SU-DHL-6 (cell line): ENCODE measurements around the gene EPHA5.

Source experiments
- H2AFZ ChIP-seq: fragments of 200-600 bp; sonication (generic); 2 replicates; pipeline ENCODE4 v1.6.1; 2014; ENCODE audit warnings: low read depth, mild to moderate bottlenecking, moderate library complexity, mixed read lengths, antibody characterized with exemption, low read length; ENCODE audit not compliant: severe bottlenecking
- H3F3A ChIP-seq: fragments of 200-600 bp; shearing (Covaris generic); 2 replicates; pipeline ENCODE4 v1.6.0; 2016; ENCODE audit warnings: antibody characterized with exemption, mild to moderate bottlenecking; ENCODE audit not compliant: insufficient read depth
- H3K27ac ChIP-seq: fragments of 200-600 bp; sonication (generic); 2 replicates; pipeline ENCODE4 v1.5.1; 2016; ENCODE audit warnings: low read depth, mild to moderate bottlenecking, low read length, moderate library complexity, mixed read lengths
- H3K27me3 ChIP-seq: fragments of 200-600 bp; sonication (generic), shearing (Covaris generic); 2 replicates; pipeline ENCODE4 v1.6.0; 2014; ENCODE audit warnings: mild to moderate bottlenecking, low read length
- H3K36me3 ChIP-seq: fragments of 200-600 bp; sonication (generic); 2 replicates; pipeline ENCODE4 v1.6.1; 2014; ENCODE audit warnings: mild to moderate bottlenecking, low read length, mixed read lengths
- H3K4me2 ChIP-seq: fragments of 300-600, 200-600 bp; shearing (Covaris generic), sonication (generic); 2 replicates; pipeline ENCODE4 v1.6.0; 2014; ENCODE audit warnings: low read length, low read depth, mild to moderate bottlenecking; ENCODE audit not compliant: poor library complexity, severe bottlenecking
- H3K4me3 ChIP-seq: fragments of 200-600 bp; sonication (generic); 2 replicates; pipeline ENCODE4 v1.5.1; 2014; ENCODE audit warnings: antibody characterized with exemption, low read length, mild to moderate bottlenecking, mixed read lengths; ENCODE audit not compliant: insufficient read depth, poor library complexity, severe bottlenecking
- H3K79me2 ChIP-seq: fragments of 200-600 bp; sonication (generic); 2 replicates; pipeline ENCODE4 v1.6.1; 2014; ENCODE audit warnings: mild to moderate bottlenecking, low read length, moderate library complexity; ENCODE audit not compliant: insufficient read depth
- H3K9ac ChIP-seq: fragments of 200-600 bp; sonication (generic); 2 replicates; pipeline ENCODE4 v1.7.0; 2014; ENCODE audit warnings: mild to moderate bottlenecking, low read length
- H3K9me2 ChIP-seq: fragments of 200-600 bp; sonication (generic); replicated peaks from 2 replicates; pipeline ENCODE4 v1.6.1; 2014; ENCODE audit warnings: low read length; ENCODE audit not compliant: insufficient read depth
- H3K9me3 ChIP-seq: fragments of 200-600 bp; sonication (generic); 2 replicates; pipeline ENCODE4 v1.6.1; 2014; ENCODE audit warnings: low read length, mixed read lengths; ENCODE audit not compliant: insufficient read depth
- H4K20me1 ChIP-seq: fragments of 200-600 bp; sonication (generic); 2 replicates; pipeline ENCODE4 v1.6.1; 2014; ENCODE audit warnings: low read depth, mild to moderate bottlenecking, antibody characterized with exemption, low read length, moderate library complexity, mixed read lengths
- CTCF ChIP-seq: fragments of 200-600 bp; sonication (generic); IDR thresholded peaks from one replicate; pipeline ENCODE4 v1.5.1; 2017; ENCODE audit warnings: antibody characterized with exemption, mild to moderate bottlenecking, low read length, moderate library complexity; ENCODE audit not compliant: insufficient read depth, poor library complexity, severe bottlenecking
- EZH2phosphoT487 ChIP-seq: fragments of 200-600 bp; sonication (generic), shearing (Covaris generic); conservative IDR thresholded peaks from 2 replicates; pipeline ENCODE4 v1.6.1; 2018; ENCODE audit warnings: mild to moderate bottlenecking, antibody characterized with exemption, low read length, moderate library complexity, mixed read lengths

EPHA5 gene

GRCh38 chr4:65538571-65538970 is 131.7 kb downstream of the EPHA5 start:
- no peaks in the 10 kb centered on the region for H3K9me2 ChIP-seq
- H3K79me2 ChIP-seq: no peaks in the 10 kb centered on the region
- H3K36me3 ChIP-seq: no peaks in the 10 kb centered on the region
- H3K9me3 ChIP-seq: no peaks in the 10 kb centered on the region
- no peak overlapping the region for H3K9ac ChIP-seq
- H3K4me2 ChIP-seq: no peak overlapping the region
- no peaks in the 10 kb centered on the region for H3F3A ChIP-seq
- no peak overlapping the region for H3K4me3 ChIP-seq
- no peak overlapping the region for H2AFZ ChIP-seq
- H3K27me3 ChIP-seq: no peaks in the 10 kb centered on the region
- H4K20me1 ChIP-seq: no peaks in the 10 kb centered on the region
- no peak overlapping the region for H3K27ac ChIP-seq
- TF ChIP-seq EZH2phosphoT487: no peak
- no peak for TF ChIP-seq CTCF

GRCh38 chr4:65535113-65535512 is 135.2 kb downstream of the EPHA5 start:
- H3K4me3 ChIP-seq: no peak overlapping the region
- TF ChIP-seq CTCF: no peak
- TF ChIP-seq EZH2phosphoT487: no peak
- peak overlapping the region; percentile 48 for H2AFZ ChIP-seq
- no peak overlapping the region for H3K27ac ChIP-seq
- H3K79me2 ChIP-seq: no peaks in the 10 kb centered on the region
- H3K36me3 ChIP-seq: no peaks in the 10 kb centered on the region
- no peaks in the 10 kb centered on the region for H3K9me3 ChIP-seq
- no peaks in the 10 kb centered on the region for H3K27me3 ChIP-seq
- H4K20me1 ChIP-seq: no peaks in the 10 kb centered on the region
- no peaks in the 10 kb centered on the region for H3K9me2 ChIP-seq
- H3K9ac ChIP-seq: no peak overlapping the region
- H3F3A ChIP-seq: no peaks in the 10 kb centered on the region
- no peak overlapping the region for H3K4me2 ChIP-seq

- Histone ChIP-seq H3K27me3 (no peaks in the 10 kb centered on the region), H2AFZ (no peak overlapping the region), H3K27ac (no peak overlapping the region), H3K4me3 (no peak overlapping the region), H3F3A (no peaks in the 10 kb centered on the region), H3K36me3 (no peaks in the 10 kb centered on the region), H3K4me2 (no peak overlapping the region), H3K79me2 (no peaks in the 10 kb centered on the region), H3K9me2 (no peaks in the 10 kb centered on the region), H4K20me1 (no peaks in the 10 kb centered on the region), H3K9me3 (no peaks in the 10 kb centered on the region), H3K9ac (no peak overlapping the region)
- TF ChIP-seq EZH2phosphoT487 (no peak), CTCF (no peak)
Observed at GRCh38 chr4:65521666-65522065, 148.6 kb downstream of the EPHA5 start.
